Measurements from ENCODE around the gene KLHL22.

DNA sequence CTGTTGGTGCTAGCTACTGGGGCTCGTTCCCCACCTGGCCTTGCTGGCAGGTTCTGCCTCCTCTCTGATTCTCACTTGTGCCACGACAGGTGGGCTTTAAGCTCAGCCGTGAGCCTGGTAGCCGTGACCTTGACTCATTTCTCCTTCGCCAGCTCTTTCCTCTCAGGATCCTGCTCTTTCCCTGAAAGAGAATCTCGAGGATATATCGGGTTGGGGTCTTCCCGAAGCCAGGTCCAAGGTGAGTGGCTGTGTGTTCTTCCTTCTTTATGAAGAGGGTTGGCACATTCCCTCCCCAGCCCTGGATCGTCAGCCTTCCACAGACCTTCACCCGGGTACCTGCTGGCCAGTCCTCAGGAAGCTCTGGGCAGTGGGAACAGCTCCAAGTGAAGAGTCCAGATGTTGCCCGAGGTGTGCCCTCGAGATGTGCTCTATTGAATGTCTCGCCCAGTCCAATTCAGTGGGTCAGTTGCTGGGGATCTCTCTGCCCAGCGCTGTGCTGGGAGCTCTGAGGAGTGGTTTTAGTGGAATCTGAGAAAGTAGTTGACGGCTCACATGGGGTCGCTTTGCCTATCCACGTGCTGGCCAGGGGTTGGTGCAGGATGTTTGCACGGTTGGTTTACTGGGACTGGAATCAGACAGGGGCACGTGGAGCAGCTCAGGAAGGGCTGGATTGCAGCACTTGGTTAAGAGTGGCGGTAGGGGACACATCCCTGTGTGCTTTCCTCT is 100.3 kb downstream of the KLHL22 start:
- TF ChIP-seq CENPX (CRISPR knock-in tag; IDR thresholded peaks at IDR 0.05) (no peak), SUZ12 (IDR thresholded peaks at IDR 0.05; ENCODE audit: low read depth, low read length) (no peak), RBFOX2 (IDR thresholded peaks at IDR 0.05; ENCODE audit: low read depth, low read length) (no peak), U2AF2 (IDR thresholded peaks at IDR 0.05; ENCODE audit: low read depth, low read length) (no peak), TCF12 (IDR thresholded peaks at IDR 0.05) (no peak), TCF12 (CRISPR knock-in tag; IDR thresholded peaks at IDR 0.05) (no peak), CTCF (CRISPR knock-in tag; IDR thresholded peaks at IDR 0.05) (no peak), ESRRA (CRISPR knock-in tag; IDR thresholded peaks at IDR 0.05; ENCODE audit: low read depth) (no peak), HOXA3 (CRISPR knock-in tag; IDR thresholded peaks at IDR 0.05) (no peak), SMARCE1 (IDR thresholded peaks at IDR 0.05; ENCODE audit: borderline replicate concordance) (no peak), MAZ (IDR thresholded peaks at IDR 0.05; ENCODE audit: borderline replicate concordance, low read depth, low read length) (no peak), MAZ (CRISPR knock-in tag; IDR thresholded peaks at IDR 0.05; ENCODE audit: low read depth) (no peak)
- TF ChIP-seq, protein P1, sequence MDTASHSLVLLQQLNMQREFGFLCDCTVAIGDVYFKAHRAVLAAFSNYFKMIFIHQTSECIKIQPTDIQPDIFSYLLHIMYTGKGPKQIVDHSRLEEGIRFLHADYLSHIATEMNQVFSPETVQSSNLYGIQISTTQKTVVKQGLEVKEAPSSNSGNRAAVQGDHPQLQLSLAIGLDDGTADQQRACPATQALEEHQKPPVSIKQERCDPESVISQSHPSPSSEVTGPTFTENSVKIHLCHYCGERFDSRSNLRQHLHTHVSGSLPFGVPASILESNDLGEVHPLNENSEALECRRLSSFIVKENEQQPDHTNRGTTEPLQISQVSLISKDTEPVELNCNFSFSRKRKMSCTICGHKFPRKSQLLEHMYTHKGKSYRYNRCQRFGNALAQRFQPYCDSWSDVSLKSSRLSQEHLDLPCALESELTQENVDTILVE (CRISPR knock-in tag; IDR thresholded peaks at IDR 0.05), result no peak

All from HepG2 (cell line).